Neural cell (in vitro differentiated cells): ENCODE results near the gene DTHD1. TPM values are rescaled to one million over a fixed set of nuclear protein-coding genes. Genes with fewer than 3 reads are reported as not detected.

Experiments used
- H2AFZ ChIP-seq: fragments of 200-600, 300-800 bp; sonication (generic), shearing (Covaris generic); 2 replicates; pipeline ENCODE4 v1.6.0; 2014; ENCODE audit warnings: low read depth, mild to moderate bottlenecking, antibody characterized with exemption, low read length, moderate library complexity
- H3F3A ChIP-seq: fragments of 200-600 bp; shearing (Covaris generic); 2 replicates; pipeline ENCODE4 v1.6.1; 2016; ENCODE audit warnings: mild to moderate bottlenecking, moderate library complexity, mixed read lengths, antibody characterized with exemption, low read length; ENCODE audit not compliant: insufficient read depth, poor library complexity, severe bottlenecking
- H3K27ac ChIP-seq: fragments of 200-600, 300-800 bp; sonication (generic), shearing (Covaris generic); 2 replicates; pipeline ENCODE4 v1.5.1; 2014; ENCODE audit warnings: mild to moderate bottlenecking, low read length, moderate library complexity
- H3K27me3 ChIP-seq: fragments of 300-800, 200-600 bp; sonication (generic), shearing (Covaris generic); 2 replicates; pipeline ENCODE4 v1.6.0; 2014; ENCODE audit warnings: mild to moderate bottlenecking, low read depth, low read length, moderate library complexity; ENCODE audit not compliant: insufficient read depth
- H3K36me3 ChIP-seq: fragments of 300-800, 200-600 bp; sonication (generic), shearing (Covaris generic); 2 replicates; pipeline ENCODE4 v1.5.1; 2014; ENCODE audit warnings: mild to moderate bottlenecking, antibody characterized with exemption, low read length, moderate library complexity; ENCODE audit not compliant: insufficient read depth
- H3K4me2 ChIP-seq: fragments of 300-800, 200-600 bp; sonication (generic), shearing (Covaris generic); 2 replicates; pipeline ENCODE4 v1.6.0; 2014; ENCODE audit warnings: mild to moderate bottlenecking, low read length
- H3K4me3 ChIP-seq: fragments of 300-800, 200-600 bp; sonication (generic), shearing (Covaris generic); 2 replicates; pipeline ENCODE4 v1.5.1; 2014; ENCODE audit warnings: mild to moderate bottlenecking, low read length, moderate library complexity
- H3K79me2 ChIP-seq: fragments of 200-600 bp; shearing (Covaris generic); replicated peaks from 2 replicates; pipeline ENCODE4 v1.6.0; 2014; ENCODE audit warnings: mild to moderate bottlenecking, low read length, moderate library complexity; ENCODE audit not compliant: insufficient read depth
- H3K9ac ChIP-seq: fragments of 300-800, 200-600 bp; sonication (generic), shearing (Covaris generic); 2 replicates; pipeline ENCODE4 v1.6.1; 2016; ENCODE audit warnings: mild to moderate bottlenecking, low read length, mixed read lengths
- H3K9me2 ChIP-seq: fragments of 200-600 bp; shearing (Covaris generic); 2 replicates; pipeline ENCODE4 v1.6.1; 2016; ENCODE audit warnings: mild to moderate bottlenecking, low read length, mixed read lengths; ENCODE audit not compliant: insufficient read depth
- H3K9me3 ChIP-seq: fragments of 200-600, 300-800 bp; sonication (generic), shearing (Covaris generic); 2 replicates; pipeline ENCODE4 v1.6.1; 2016; ENCODE audit warnings: mild to moderate bottlenecking, mixed run types, low read length, moderate library complexity, mixed read lengths
- H4K20me1 ChIP-seq: fragments of 200-600 bp; shearing (Covaris generic); 2 replicates; pipeline ENCODE4 v1.6.1; 2016; ENCODE audit warnings: mild to moderate bottlenecking, mixed run types; ENCODE audit not compliant: insufficient read depth
- EP300 ChIP-seq: fragments of 450-650 bp; conservative IDR thresholded peaks from 2 replicates; pipeline ENCODE4 v1.6.1; 2014; ENCODE audit warnings: antibody characterized with exemption, mild to moderate bottlenecking, moderate library complexity; ENCODE audit not compliant: poor library complexity, severe bottlenecking
- EZH2 ChIP-seq: fragments of 200-600, 300-800 bp; shearing (Covaris generic), sonication (generic); IDR thresholded peaks from 2 replicates; pipeline ENCODE4 v1.6.1; 2014; ENCODE audit warnings: antibody characterized with exemption, low read length, borderline replicate concordance, mild to moderate bottlenecking; ENCODE audit not compliant: insufficient read depth, poor library complexity, severe bottlenecking
- MXI1 ChIP-seq: fragments of 450-650 bp; conservative IDR thresholded peaks from 2 replicates; pipeline ENCODE4 v1.6.1; 2014; ENCODE audit warnings: antibody characterized with exemption, mild to moderate bottlenecking; ENCODE audit not compliant: poor library complexity, severe bottlenecking
- POLR2AphosphoS5 ChIP-seq: IDR thresholded peaks from 2 replicates; pipeline ENCODE4 v1.6.1; 2012
- RAD21 ChIP-seq: fragments of 450-650 bp; conservative IDR thresholded peaks from 2 replicates; pipeline ENCODE4 v1.6.1; 2014; ENCODE audit warnings: antibody characterized with exemption, mild to moderate bottlenecking, moderate library complexity
- SMC3 ChIP-seq: fragments of 450-650 bp; conservative IDR thresholded peaks from 2 replicates; pipeline ENCODE4 v1.6.1; 2014; ENCODE audit warnings: antibody characterized with exemption, mild to moderate bottlenecking, moderate library complexity; ENCODE audit not compliant: poor library complexity
- TAF1 ChIP-seq: IDR thresholded peaks from 2 replicates; pipeline ENCODE4 v1.6.1; 2012; ENCODE audit warnings: low read depth
- polyA minus RNA-seq: library from RNA; depleted of rRNA, polyadenylated mRNA; stranded (reverse); fragments of >200 nt; gene quantifications from 2 replicates; pipeline ENCODE4 v1.2.3, GENCODE V29; 2014
- polyA plus RNA-seq: library from polyadenylated mRNA; depleted of rRNA; stranded (reverse); fragments of >200 nt; gene quantifications from 2 replicates; pipeline ENCODE4 v1.2.3, GENCODE V29; 2014
- TF ChIP-seq, protein P1 (sequence below): fragments of 450-650 bp; IDR thresholded peaks from 2 replicates; pipeline ENCODE4 v1.5.1; 2014; ENCODE audit warnings: antibody characterized with exemption, mild to moderate bottlenecking, moderate library complexity; ENCODE audit not compliant: poor library complexity, severe bottlenecking
- TF ChIP-seq, protein P2 (sequence below): IDR thresholded peaks from 2 replicates; pipeline ENCODE4 v1.6.1; 2012; ENCODE audit warnings: borderline replicate concordance

DTHD1 gene
- polyA plus RNA-seq (not detected in 2 replicates), polyA minus RNA-seq (not detected in 2 replicates)

DNA sequence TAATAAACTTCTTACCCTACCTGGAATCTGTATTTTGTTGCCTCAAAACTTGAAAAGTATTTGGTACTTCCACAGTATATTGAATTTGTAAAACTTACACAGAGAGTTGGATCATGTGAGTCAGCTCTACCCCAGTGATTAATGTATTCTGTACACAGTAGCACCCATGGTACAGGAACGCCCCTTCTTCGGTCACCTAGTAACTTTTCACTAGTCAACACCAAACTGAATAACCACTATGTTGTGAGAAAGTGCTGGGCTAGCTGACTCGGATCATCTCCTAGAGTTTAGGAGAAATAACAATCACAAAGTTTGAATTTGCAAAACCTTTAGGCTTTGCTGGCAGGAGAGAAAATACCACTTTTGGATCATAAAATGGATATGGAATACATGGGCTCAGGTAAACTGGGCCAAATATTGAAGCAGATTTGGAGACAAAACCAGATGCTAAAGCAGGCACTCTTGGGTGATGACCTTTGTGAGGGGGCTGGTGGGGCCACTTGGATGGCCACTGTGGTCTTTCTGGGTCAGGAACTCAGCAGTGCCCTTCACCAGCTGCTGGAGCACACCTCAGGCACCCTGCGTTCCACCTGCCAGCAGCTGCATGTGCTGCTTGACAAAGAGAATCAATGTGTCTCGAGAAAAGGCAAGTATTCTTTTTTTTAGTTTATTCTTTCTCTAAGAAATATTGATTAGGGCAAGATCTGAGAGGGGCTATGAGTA, at the start of gene DTHD1:
TSS of gene DTHD1 (plus strand) at position 233 of the 723 bp plus-strand sequence. CDS start at position 376, 143 bp downstream.
- Histone ChIP-seq H3F3A (no peaks in the 10 kb centered on the region), H3K79me2 (no peaks in the 10 kb centered on the region), H3K9ac (no peak within 1 kb of the TSS), H3K36me3 (no peaks in the 10 kb centered on the region), H3K9me2 (no peaks in the 10 kb centered on the region), H3K27me3 (no peaks in the 10 kb centered on the region), H3K27ac (no peak within 1 kb of the TSS), H3K4me2 (no peak within 1 kb of the TSS), H3K4me3 (no peak within 1 kb of the TSS), H2AFZ (no peak within 1 kb of the TSS), H3K9me3 (no peaks in the 10 kb centered on the region), H4K20me1 (no peaks in the 10 kb centered on the region)
- TF ChIP-seq SMC3, result no peak
- TF ChIP-seq MXI1, result no peak
- TF ChIP-seq POLR2AphosphoS5, result no peak
- TF ChIP-seq EP300, result no peak
- TF ChIP-seq, protein P1, sequence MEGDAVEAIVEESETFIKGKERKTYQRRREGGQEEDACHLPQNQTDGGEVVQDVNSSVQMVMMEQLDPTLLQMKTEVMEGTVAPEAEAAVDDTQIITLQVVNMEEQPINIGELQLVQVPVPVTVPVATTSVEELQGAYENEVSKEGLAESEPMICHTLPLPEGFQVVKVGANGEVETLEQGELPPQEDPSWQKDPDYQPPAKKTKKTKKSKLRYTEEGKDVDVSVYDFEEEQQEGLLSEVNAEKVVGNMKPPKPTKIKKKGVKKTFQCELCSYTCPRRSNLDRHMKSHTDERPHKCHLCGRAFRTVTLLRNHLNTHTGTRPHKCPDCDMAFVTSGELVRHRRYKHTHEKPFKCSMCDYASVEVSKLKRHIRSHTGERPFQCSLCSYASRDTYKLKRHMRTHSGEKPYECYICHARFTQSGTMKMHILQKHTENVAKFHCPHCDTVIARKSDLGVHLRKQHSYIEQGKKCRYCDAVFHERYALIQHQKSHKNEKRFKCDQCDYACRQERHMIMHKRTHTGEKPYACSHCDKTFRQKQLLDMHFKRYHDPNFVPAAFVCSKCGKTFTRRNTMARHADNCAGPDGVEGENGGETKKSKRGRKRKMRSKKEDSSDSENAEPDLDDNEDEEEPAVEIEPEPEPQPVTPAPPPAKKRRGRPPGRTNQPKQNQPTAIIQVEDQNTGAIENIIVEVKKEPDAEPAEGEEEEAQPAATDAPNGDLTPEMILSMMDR, result no peak
- TF ChIP-seq, protein P2, sequence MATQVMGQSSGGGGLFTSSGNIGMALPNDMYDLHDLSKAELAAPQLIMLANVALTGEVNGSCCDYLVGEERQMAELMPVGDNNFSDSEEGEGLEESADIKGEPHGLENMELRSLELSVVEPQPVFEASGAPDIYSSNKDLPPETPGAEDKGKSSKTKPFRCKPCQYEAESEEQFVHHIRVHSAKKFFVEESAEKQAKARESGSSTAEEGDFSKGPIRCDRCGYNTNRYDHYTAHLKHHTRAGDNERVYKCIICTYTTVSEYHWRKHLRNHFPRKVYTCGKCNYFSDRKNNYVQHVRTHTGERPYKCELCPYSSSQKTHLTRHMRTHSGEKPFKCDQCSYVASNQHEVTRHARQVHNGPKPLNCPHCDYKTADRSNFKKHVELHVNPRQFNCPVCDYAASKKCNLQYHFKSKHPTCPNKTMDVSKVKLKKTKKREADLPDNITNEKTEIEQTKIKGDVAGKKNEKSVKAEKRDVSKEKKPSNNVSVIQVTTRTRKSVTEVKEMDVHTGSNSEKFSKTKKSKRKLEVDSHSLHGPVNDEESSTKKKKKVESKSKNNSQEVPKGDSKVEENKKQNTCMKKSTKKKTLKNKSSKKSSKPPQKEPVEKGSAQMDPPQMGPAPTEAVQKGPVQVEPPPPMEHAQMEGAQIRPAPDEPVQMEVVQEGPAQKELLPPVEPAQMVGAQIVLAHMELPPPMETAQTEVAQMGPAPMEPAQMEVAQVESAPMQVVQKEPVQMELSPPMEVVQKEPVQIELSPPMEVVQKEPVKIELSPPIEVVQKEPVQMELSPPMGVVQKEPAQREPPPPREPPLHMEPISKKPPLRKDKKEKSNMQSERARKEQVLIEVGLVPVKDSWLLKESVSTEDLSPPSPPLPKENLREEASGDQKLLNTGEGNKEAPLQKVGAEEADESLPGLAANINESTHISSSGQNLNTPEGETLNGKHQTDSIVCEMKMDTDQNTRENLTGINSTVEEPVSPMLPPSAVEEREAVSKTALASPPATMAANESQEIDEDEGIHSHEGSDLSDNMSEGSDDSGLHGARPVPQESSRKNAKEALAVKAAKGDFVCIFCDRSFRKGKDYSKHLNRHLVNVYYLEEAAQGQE, result no peak
- no peak for TF ChIP-seq TAF1
- TF ChIP-seq EZH2, result no peak
- no peak for TF ChIP-seq RAD21

DNA sequence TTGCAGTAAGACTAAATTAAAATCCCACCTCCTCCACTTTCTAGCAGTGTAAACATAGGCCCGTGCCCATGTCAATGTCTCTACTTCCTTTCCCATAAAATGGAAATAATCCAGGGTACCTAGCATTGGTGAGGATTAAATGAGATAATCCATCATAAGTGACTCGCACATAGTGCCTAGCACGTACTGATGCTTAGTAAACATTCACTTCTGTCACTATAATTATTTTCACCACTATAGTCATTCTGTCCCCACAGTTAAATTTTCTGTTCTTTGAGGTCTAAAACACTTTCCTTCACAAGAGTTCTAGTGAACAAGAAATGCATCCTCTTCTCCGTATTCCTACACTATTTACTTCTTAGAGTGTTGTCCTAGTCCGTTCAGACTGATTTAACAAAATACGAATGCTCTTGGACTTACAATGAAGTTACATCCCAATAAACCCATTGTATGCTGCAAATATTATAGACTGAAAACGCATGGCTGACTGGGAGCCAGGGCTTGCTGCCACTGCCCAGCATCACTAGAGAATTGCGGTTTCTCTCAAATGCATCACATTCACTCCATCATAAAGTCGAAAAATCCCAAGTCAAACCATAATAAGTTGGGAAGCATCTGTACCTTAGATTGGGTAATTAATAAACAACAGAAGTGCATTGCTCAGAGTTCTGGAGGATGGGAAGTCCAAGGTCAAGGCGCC, 47.7 kb upstream of the DTHD1 start:
- TF ChIP-seq SMC3 (no peak), EP300 (no peak)
- TF ChIP-seq, protein P1, result no peak
- TF ChIP-seq, protein P2, result no peak
- no peaks in the 10 kb centered on the region for H3K9me2 ChIP-seq
- H3F3A ChIP-seq, result no peaks in the 10 kb centered on the region
- no peak overlapping the region for H3K27ac ChIP-seq
- no peak overlapping the region for H3K4me2 ChIP-seq
- no peak overlapping the region for H3K9ac ChIP-seq
- no peaks in the 10 kb centered on the region for H3K27me3 ChIP-seq
- no peaks in the 10 kb centered on the region for H3K36me3 ChIP-seq
- H4K20me1 ChIP-seq, result no peaks in the 10 kb centered on the region
- no peak overlapping the region for H3K4me3 ChIP-seq
- H3K9me3 ChIP-seq, result no peaks in the 10 kb centered on the region
- no peaks in the 10 kb centered on the region for H3K79me2 ChIP-seq
- no peak overlapping the region for H2AFZ ChIP-seq
